Inflammatory macrophage (primary cell): ENCODE results near the gene FYCO1.

ENCODE experiments used
- DNase-seq, 2 donors: peaks; one replicate each; pipeline ENCODE4 v3.0.0-alpha.2; 2020 to 2022

FYCO1 gene

GRCh38 chr3:45914362-45915058 lies 81.1 kb downstream of the FYCO1 start:
- DNase-seq = no peak

DNA sequence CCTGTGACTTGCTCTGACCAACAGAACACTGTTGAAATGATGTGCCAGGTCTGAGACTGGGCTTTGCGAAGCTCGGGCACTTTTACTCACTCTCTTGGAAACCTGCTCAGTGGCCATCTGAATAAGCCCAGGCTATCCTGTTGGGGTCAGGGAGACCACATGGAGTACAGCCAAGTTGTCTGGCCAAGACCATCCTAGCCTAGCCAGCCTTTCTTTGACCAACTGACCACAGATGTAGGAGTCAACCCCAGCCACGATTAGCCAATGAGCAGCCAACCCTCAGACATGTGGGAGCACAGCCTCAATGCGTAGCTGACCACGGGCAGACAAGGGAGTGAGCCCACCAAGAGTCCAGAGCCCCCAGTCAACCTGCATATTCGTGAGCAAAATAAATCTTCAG lies 83.2 kb downstream of the FYCO1 start:
- DNase-seq = no peak

DNA sequence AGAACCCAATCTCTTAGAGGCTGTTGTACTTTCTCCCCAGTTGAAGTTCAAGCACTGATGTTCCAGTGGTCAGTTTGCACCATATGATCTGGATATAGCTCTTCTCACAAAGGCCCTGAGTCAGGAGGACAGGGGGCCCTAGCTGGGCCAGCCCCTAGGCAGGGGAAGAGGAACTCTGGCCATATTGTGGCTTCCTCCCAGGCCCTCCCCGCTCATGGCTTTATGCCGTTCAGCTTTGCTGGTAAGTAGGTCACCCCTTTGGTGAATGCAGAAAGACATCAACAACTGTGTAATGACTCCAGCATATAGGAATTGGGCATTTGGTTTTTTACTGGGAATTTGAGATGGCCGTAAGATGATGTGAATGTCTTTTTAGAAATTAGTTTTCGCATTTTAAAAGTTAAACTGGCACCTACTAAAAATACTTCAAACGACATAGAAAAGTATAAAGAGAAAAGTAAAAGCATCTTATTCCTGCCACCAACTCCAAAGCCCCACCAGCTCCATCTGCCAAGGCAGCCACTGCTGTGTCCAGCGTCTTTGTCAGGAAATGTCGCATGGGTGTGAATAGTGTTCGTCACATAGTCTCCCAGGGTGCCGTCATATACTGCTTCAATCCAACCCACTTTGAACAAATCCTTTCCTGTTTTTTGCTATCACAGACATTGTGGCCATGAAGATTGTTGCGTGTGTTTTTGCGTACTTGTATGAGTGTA lies 84.0 kb downstream of the FYCO1 start:
- DNase-seq = no peak

- DNase-seq = no peak
Observed at GRCh38 chr3:45910892-45911291, 84.7 kb downstream of the FYCO1 start.

DNA sequence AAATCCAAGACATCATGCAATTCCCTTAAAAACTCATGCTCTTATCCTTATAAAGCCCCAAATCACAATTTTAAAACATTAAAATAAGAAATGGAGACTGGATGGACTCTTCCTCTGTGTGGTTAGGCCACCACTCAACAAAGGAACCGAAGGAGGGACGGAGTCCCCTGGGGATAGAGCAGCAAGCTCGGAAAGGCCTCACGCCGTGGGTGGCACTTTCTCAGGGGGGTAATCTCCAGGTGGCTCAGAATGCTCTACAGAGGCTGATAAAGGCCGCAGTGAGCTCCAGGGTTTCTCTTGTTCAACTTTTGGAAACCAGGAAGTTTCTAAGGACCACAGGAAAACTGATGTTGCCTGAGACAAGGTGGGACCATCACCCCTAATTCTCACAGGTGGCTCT lies 86.1 kb downstream of the FYCO1 start:
- no peak for DNase-seq

DNA sequence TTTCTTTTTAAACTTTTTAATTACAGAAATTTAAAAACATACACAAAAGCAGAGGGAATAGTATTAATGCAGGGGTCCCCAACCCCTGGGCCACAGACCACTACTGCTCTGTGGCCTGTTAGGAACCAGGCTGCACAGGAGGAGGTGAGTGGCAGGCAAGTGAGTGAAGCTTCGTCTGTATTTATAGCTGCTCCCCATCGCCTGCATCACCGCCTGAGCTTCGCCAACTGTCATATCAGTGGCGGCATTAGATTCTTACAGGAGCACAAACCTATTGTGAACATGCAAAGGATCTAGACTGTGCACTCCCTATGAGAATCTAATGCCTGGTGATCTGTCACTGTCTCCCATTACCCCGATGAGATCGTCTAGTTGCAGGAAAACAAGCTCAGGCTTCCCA lies 86.9 kb downstream of the FYCO1 start:
- DNase-seq = no peak

- DNase-seq = no peak
Observed at GRCh38 chr3:45907769-45908705, 87.6 kb downstream of the FYCO1 start.

- DNase-seq = no peak
Observed at GRCh38 chr3:45906681-45907407, 88.8 kb downstream of the FYCO1 start.

DNA sequence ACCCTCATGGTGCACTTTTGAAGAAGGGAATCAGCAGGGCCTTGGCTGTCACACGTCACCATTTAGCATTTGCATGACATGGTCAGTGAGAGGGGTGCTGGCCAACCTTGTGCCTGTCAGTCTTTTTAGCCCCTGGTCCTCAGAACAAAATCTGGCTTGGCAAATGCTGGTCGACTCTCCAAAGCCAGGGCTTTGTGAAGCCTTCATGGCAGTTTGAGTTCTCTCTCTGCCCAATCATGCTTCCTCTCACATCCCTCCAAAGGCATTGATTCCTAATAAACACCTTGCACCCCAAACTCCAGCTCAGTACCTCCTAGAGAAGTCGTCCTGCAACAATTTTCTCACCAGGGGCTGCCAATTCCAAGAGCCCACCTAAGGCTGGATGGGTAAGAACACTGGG lies 89.9 kb downstream of the FYCO1 start:
- DNase-seq = no peak

DNA sequence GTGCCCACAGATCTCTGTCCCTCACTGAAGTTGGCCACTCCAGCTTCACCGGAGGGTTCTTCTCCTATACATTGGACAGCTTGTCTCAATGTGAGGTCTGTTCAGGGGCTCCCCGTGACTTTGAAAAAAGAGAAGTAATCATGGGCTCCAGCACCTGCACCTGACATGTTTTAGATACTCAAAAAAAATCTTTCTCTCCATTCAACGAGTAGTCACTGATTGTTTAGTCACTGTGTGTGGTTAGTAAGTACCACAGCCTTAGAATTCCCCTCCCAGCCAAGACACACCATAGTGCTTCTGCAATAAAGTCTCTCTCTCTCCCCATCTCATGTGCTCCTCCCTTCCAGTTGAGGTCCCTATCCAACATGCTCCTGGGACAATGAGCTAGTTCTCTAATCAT lies 90.7 kb downstream of the FYCO1 start:
- DNase-seq = no peak

GRCh38 chr3:45896956-45897355 lies 98.7 kb downstream of the FYCO1 start:
- no peak for DNase-seq

DNA sequence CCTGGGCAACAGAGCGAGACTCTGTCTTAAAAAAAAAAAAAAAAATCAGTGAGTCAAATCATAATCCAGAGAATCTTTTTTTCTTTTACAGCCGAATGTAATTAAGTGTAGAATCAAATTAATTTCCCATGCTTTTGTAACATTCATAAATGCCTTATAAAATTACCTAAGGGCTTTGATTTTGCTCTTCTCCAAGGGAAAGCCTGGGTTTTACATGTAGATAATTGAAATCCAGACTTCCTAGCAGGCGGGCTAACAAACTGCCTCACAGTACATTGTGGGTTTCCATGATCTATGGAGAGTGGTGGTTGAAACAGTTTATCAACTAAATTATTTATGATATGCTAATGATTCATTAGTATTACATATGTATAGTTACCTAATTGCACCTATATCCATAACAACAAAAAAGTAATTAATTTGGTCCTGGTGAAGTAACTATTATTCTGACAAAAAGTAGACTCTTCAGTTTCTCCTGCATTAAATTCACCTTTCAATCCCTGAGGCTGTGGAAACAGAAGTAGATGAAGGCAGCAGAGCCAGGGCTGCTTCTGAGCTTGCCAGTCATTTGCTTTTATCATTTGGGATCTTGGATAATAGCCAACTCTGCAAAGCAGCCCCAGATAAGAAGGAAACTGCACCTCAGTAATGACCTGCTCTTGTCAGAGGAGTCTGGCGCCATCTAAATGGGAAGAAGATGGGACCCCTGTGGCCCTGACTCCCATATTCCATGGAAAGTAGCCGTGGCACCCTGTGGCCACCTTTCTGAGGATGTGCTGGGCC lies 99.7 kb downstream of the FYCO1 start:
- DNase-seq = no peak

DNA sequence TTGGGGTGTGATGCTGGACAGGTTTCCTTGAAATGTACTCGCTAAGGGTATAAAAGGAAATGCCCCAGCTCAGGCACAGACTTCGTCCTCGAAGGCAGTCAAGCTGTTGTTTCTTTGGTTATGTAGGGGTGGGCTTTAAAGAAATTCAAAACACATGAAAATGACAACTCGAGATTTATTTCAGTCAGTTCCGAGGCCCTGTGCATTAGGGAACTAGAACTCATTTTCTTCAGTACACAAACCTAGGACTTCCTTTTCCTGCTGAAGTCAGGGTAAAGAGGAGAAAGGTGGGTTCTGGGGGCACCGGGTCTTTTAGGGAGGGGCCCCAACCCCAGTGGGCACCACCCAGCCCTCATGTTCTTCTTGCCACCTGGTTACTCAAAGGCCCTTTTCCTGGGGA lies 101.6 kb downstream of the FYCO1 start:
- no peak for DNase-seq

- no peak for DNase-seq
Observed at GRCh38 chr3:45892161-45892560, 103.5 kb downstream of the FYCO1 start.

DNA sequence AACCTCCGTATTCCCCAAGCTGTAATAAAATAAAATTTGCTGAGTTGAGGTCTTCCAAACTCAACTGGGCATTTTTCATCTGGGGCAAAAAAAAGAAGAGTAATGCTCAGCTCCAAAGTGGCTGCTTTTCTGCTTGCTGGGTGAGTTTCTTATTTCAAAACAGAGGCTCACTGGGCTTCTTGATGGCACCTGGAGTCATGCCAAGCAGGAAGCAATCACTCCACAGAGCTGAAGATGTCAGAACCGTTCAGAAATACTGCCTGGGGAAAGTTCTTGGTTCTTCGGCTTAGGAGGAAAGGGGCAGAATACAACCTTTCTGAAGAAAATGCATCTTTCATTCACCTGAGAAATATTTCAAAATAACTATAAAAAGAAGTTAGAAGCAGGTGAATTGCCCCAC lies 105.2 kb downstream of the FYCO1 start:
- no peak for DNase-seq

- no peak for DNase-seq
Observed at GRCh38 chr3:45889337-45889736, 106.3 kb downstream of the FYCO1 start.

- no peak for DNase-seq
Observed at GRCh38 chr3:45887759-45888511, 107.7 kb downstream of the FYCO1 start.

GRCh38 chr3:45887285-45887684 lies 108.3 kb downstream of the FYCO1 start:
- DNase-seq = no peak

- DNase-seq = no peak
Observed at GRCh38 chr3:45885979-45886705, 109.5 kb downstream of the FYCO1 start, which contains the start of gene CCR9. Gene CCR9, plus strand, starts transcription at chr3:45886543. Its CDS starts 8,391 bp downstream, at chr3:45894934.
